T47D (cell line): ENCODE data around the gene PMPCA.

Source experiments
- DNase-seq, 2 experiments: peaks; one replicate each; pipeline versions ENCODE4 v3.0.0 to v3.0.0-alpha.2; 2011 to 2012; ENCODE audit warnings: low read depth in 1 of 2, low spot score in 1 of 2
- JUND ChIP-seq: IDR thresholded peaks from 2 replicates; pipeline ENCODE4 v1.6.1; 2012; ENCODE audit warnings: low read depth
- in situ Hi-C: cut with HindIII; loops from 2 replicates; pipeline ENCODE4 v1.10.0; 2016; ENCODE audit warnings: low sequenced_read_pairs, low pct_unique_long_range_greater_than_20kb

PMPCA gene

GRCh38 chr9:136367296-136368145 lies 42.9 kb upstream of the PMPCA start:
- no peak for DNase-seq
- in situ Hi-C loops = no loop called here
- TF ChIP-seq JUND = no peak

GRCh38 chr9:136368190-136368589 lies 42.3 kb upstream of the PMPCA start:
- no peak for DNase-seq
- no peak for TF ChIP-seq JUND
- in situ Hi-C loops = no loop called here

GRCh38 chr9:136370037-136370436 lies 40.4 kb upstream of the PMPCA start:
- DNase-seq = no peak
- in situ Hi-C loops = no loop called here
- TF ChIP-seq JUND = no peak

- no peak for DNase-seq
- in situ Hi-C loops = no loop called here
- TF ChIP-seq JUND = no peak
Observed at GRCh38 chr9:136370687-136371532, 39.5 kb upstream of the PMPCA start.

- TF ChIP-seq JUND = no peak
- no peak for DNase-seq
- in situ Hi-C loops = no loop called here
Observed at GRCh38 chr9:136371533-136371880, 39.0 kb upstream of the PMPCA start.

GRCh38 chr9:136372006-136372405 lies 38.5 kb upstream of the PMPCA start:
- no peak for DNase-seq
- in situ Hi-C loops = no loop called here

GRCh38 chr9:136372561-136373299 lies 37.7 kb upstream of the PMPCA start:
- peak; percentile 96 for DNase-seq
- no peak for TF ChIP-seq JUND
- in situ Hi-C loops = no loop called here

More at GRCh38 chr9:136372006-136372405, 38.5 kb upstream of the PMPCA start:
- TF ChIP-seq JUND = no peak

GRCh38 chr9:136373300-136374182 lies 36.9 kb upstream of the PMPCA start, which contains the start of gene CARD9:
Gene CARD9 (minus strand): TSS chr9:136373669. CDS start chr9:136372078, 1,591 bp downstream.
- in situ Hi-C loops = no loop called here
- TF ChIP-seq JUND = no peak
- no peak for DNase-seq

- in situ Hi-C loops = no loop called here
- peak in 1 of 2 experiments; percentile 80 for DNase-seq
- no peak for TF ChIP-seq JUND
Observed at GRCh38 chr9:136374183-136374575, 36.3 kb upstream of the PMPCA start.

- in situ Hi-C loops = no loop called here
- DNase-seq = no peak
- no peak for TF ChIP-seq JUND
Observed at GRCh38 chr9:136375096-136375495, 35.4 kb upstream of the PMPCA start.

- in situ Hi-C loops = no loop called here
- DNase-seq = no peak
Observed at GRCh38 chr9:136376457-136376856, 34.0 kb upstream of the PMPCA start.

More at GRCh38 chr9:136376457-136376856, 34.0 kb upstream of the PMPCA start:
- no peak for TF ChIP-seq JUND
